HG02870 (cell line): ENCODE results near the gene INTS4.
"Not testable (repeated sequence)": the region's sequence is repeated elsewhere in the genome, so short reads cannot be mapped to it uniquely, and the experiment has no call there.

Experiments used
- ATAC-seq: cut with Tn5 transposase; IDR thresholded peaks from one replicate; pipeline ENCODE4 v1.9.1; 2021; ENCODE audit warnings: mild to moderate bottlenecking, moderate library complexity; ENCODE audit not compliant: unreplicated experiment

The INTS4 gene, protein sequence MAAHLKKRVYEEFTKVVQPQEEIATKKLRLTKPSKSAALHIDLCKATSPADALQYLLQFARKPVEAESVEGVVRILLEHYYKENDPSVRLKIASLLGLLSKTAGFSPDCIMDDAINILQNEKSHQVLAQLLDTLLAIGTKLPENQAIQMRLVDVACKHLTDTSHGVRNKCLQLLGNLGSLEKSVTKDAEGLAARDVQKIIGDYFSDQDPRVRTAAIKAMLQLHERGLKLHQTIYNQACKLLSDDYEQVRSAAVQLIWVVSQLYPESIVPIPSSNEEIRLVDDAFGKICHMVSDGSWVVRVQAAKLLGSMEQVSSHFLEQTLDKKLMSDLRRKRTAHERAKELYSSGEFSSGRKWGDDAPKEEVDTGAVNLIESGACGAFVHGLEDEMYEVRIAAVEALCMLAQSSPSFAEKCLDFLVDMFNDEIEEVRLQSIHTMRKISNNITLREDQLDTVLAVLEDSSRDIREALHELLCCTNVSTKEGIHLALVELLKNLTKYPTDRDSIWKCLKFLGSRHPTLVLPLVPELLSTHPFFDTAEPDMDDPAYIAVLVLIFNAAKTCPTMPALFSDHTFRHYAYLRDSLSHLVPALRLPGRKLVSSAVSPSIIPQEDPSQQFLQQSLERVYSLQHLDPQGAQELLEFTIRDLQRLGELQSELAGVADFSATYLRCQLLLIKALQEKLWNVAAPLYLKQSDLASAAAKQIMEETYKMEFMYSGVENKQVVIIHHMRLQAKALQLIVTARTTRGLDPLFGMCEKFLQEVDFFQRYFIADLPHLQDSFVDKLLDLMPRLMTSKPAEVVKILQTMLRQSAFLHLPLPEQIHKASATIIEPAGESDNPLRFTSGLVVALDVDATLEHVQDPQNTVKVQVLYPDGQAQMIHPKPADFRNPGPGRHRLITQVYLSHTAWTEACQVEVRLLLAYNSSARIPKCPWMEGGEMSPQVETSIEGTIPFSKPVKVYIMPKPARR

DNA sequence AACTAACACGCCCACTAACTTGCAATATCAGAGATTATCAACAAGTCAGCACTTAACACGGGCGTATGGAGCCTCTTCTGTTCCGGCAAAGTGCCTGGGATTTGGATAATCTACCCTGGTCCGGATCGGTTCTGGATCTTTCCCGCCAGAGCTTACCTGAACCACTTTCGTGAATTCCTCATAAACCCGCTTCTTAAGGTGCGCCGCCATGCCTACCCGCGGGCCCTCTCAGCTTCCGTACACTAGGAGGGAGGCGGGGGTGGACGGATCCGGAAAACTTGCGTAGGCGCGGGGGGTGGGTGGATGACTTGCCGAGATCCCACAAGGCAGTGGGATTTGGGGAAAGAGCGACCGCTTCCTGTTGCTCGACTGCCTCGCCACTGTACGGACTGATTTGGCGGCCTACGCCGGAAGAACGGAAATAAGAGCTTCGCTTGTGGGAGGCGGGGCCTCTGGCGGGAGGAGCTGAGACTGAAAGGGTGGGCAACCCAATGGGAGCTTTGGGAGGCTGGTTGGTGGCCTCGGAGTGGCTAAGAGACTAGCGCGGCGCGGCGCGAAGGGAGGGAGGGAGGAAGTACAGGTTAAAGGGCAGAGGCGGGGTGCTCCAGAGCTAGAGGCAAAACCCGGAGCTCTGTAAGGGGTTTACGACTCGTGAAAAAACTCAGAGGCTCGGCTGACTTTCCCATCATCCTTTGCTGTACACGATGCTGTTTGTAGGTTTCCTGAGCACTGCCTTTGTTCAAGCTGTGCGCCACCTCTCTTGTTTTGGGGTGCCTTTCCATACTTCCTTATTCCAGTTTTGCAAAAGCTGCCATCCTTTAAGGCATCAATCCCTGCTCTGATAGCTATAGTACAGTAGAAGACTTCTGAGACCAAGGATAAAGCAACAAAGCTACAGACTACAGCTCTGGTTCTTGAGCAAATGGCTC lies at the start of gene INTS4:
Gene INTS4 (minus strand): TSS at position 235 of the 929 bp plus-strand sequence. CDS start 25 bp downstream, at position 210.
- ATAC-seq: peak; percentile 98

DNA sequence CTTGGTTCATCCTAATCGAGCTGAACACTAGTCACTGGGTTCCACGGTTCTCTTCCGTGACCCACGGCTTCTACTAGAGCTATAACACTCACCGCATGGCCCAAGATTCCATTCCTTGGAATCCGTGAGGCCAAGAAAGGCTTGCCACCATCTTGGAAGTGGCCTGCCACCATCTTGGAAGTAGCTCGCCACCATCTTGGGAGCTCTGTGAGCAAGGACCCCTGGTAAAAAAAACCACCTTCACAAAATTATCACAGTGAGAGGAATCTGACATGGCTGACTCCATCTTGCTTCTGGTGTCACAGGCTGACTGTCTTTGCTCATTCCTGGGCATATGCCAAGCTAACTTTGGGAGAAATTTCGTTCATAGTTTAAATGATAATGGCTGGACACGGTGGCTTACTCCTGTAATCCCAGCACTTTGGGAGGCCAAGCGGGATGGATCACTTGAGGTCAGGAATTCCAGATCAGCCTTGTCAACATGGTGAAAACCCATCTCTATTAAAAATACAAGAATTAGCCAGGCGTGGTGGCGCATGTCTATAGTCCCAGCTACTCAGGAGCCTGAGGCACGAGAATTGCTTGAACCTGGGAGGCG lies 47.5 kb upstream of the INTS4 start:
- no peak for ATAC-seq

DNA sequence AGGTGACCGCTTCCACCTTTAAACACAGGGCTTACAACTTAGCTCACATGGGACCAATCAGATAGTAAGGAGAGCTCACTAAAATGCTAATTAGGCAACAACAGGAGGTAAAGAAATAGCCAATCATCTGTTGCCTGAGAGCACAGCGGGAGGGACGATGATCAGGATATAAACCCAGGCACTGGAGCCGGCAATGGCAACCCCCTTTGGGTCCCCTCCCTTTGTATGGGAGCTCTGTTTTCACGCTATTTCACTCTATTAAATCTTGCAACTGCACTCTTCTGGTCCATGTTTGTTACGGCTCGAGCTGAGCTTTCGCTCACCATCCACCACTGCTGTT lies 46.9 kb upstream of the INTS4 start:
- not testable (repeated sequence) for ATAC-seq

DNA sequence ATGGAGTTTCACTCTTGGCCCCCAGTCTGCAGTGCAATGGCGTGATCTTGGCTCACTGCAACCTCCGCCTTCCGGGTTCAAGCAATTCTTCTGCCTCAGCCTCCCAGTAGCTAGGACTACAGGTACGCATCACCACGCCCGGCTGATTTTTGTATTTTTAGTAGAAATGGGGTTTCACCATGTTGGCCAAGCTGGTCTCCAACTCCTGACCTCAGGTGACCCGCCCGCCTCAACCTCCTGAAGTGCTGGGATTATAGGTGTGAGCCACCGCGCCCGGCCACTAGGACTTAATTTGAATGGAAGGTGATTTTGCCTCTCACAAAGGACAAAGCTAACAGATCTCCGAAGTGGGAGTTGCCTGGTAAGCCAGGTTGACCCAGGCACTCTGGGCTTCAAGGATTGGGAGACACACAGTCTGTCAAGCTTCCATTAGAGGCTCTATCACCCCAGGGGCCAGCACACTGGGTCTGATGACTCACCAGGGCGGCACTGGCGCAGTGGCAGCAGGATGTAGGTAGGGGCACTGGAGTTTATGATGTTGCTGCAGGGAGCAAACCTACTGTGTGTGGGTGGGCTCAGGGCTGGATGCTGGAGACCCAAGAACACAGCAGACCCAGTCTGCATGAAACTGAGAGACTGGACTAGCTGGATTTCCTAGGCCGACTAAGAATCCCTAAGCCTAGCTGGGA lies 46.4 kb upstream of the INTS4 start:
- no peak for ATAC-seq

DNA sequence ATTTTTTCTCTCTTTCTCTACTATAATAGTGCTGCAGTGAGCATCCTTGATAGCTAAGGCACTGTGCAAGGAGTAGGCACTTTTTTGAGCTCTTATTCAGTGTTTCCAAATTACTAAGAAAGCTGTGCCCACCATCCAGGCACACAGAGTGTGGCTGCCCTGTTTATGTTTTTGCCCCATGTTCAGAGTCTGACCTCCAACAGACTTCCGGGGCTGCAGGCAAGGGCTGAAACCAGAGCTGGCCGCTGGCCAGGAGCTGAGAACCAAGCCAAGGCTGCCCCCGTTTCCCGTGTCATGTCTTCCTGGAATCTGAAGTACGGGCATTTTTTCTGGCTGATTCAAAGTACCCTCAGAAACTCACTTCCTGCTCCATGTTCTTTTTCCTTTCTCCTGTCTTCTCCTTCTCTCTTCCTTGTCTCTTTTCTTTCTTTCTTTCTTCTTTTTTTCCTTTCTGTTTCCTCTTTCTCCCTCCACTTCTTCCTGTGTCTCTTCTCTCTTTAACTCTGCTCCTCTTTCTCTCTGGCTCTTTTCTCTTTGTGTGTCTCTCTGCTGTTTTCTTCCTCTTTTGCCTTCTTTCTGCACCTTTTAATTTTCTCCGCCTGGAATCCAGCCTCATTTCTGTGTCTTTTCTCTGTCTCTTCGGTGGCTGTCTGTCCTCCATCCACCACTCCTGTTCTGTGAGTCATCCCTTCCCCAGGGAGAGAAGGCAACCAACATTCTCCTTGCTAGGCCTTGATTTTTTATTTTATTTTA lies 45.6 kb upstream of the INTS4 start:
- ATAC-seq: no peak

DNA sequence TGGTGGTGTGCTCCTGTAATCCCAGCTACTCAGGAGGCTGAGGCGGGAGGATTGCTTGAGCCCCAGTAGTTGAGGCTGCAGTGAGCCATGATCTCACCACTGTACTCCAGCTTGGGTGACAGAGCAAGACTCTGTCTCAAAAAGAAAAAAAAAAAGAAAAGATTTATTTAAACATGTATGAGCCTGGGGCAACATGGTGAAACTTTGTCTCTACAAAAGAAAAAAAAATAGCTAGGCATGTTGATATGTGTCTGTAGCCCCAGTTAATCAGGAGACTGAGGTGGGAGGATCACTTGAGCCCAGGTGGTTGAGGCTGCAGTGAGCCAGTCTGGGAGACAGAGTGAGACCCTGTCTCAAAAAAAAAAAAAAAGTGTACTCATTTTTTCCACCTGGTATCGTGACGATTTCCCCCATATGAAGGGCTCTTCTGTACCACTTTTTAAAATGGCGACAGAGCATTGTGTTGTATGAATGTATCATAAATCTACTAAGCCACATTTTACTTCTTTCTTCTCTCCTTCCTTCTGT lies 45.0 kb upstream of the INTS4 start:
- no peak for ATAC-seq

DNA sequence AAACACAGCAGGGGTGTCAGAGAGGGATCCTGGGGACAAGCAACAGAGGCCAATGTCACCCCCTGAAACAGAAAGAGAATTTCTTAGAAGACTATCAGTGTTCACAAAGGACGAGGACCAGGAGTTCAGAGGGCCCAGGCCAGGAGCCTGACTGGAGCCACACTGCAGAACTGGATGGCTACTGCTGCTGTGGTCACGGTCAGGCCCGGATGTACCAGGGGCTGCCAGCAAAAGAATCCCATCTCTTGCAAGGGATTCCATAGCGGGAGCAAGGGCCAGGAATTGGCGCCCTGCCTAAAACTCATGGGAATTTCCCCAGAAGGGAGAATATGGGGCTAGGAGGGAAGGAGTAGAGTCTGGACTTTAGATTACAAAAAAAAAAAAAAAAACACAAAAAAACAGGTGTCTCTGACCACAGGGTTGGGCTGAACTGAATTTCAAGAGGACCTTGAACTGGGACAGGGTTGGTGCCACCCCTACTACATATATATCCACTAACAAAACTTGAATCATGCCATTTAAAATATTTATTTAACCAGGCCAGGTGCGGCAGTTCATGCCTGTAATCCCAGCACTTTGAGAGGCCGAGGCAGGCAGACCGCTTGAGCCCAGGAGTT lies 44.3 kb upstream of the INTS4 start:
- ATAC-seq: no peak

DNA sequence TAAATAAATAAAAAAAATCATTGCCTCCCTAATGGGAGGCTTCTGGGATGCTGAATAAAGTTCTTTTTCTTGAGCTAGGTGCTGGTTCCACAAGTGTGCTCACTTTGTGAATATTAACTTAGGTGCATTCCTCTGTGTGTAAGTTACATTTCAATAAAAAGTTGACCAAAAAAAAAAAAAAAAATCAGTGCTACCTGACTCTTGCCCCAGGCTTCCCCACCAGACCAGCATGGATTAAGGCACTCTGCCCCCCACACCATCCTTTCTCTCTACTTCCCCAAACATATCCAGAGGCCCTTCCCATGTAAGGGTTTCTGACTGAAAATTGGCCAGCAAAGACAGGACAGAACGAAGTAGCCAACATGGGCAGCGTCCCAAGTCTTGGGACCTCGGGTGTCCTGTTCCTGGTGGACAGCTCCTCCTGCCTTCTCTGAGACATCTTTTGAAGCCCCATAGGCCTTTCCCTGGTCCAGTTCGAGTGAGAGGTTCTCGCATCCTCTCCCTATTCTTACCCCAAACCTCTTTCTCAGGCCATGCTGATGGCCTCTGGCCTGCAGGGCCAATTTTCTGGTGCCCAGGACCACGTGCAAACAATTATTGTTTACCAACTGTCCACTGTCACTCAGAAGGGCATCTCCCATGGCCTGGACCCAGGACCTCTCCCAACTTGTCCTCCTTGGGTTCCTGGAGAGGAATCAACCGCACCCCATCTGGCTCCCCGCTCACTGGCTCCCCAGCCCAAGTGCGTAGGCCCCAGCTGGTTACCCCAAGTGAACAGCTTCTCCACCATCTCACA lies 43.6 kb upstream of the INTS4 start:
- ATAC-seq: no peak

DNA sequence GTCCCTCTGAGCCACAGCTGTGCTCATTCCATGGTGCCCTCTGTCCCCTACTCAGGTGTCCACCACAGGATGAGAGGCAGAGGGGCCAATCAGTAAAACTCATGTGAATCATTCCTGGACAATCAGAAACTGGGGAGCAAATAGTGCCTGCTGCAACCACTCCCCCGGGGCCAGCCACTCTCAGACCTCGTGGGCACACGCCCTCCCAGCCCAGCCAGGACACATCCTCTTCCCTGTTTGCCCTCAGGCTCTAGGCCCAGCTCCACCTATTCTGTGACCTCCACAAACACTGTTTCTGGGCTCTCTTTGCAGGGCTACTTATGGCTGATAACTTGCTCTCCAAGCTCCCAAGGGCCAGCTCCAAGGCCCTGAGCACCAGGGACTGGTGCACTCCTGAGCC lies 42.6 kb upstream of the INTS4 start:
- ATAC-seq: no peak

DNA sequence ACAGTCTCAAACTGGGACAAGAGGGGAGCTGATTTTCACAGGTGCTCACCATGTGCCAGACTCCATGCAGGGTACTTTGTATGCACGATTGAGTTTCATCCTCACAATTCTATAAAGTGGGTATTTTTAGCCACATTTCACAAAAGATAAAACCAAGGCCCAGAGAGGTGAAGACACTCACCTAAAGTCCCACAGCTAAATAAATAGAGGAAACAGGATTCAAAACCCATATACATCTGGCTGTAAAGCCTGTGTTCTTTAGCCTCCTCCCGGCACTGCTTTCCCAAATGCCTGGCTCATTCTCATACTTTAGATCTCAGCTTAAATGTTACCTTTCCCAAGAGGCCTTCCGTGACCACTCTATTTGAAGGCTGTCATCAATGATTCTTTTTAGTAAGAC lies 41.8 kb upstream of the INTS4 start:
- ATAC-seq: no peak

DNA sequence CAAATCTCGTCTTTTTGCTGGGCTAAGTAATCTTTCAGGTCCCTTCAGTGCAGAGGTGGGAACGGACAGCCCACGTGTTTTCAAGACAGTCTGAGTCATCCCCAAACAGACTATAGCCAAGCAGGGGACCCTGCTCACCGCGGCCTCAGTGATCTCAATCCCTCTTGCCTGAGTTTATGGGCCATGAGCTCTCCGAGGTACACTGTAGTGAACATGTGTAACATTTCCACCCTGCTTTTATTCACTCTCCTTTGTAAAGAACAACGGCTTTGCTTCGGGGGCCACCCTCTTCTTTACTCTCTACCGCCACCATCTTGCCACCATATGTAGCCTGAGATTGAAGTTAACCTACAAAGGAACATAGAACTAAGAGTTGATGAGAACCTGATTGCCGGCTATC lies 40.2 kb upstream of the INTS4 start:
- no peak for ATAC-seq

DNA sequence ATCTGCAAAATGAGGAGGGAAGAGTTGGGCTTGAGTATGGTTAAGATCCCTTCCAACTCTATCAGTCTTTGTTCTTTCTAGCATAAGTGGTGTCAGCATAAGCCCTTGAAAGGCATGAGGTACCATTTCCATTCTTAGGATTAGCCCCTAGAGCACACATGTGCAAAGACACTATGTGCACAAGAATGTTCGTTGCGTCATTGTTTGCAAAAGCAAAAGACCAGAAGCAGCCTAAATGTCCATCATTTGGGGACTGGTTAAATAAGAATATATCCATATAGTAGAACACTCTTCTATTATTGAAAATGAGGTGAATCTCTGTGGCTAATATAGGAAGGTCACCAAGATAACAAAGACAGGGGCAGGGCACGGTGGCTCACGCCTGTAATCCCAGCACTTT lies 38.6 kb upstream of the INTS4 start:
- no peak for ATAC-seq

DNA sequence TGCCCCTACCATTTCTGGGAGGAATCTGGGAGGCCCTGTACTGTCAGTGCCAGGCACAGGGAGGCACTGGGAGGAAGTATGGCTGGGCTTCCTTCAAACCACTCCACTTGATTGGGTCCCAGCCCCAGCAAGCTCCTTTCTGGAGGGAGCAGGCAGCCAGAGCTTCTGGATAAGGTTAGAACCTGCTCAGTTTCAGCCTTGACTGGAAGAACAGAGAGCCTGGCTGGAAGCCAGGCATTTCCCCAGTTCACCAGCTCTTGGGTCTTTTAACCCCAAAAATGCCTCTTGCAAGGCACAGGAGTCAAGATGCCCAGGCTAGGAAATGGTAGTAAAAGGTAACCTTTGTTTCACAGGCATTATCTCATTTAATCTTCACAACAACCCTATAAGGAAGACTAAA lies 37.6 kb upstream of the INTS4 start:
- no peak for ATAC-seq

DNA sequence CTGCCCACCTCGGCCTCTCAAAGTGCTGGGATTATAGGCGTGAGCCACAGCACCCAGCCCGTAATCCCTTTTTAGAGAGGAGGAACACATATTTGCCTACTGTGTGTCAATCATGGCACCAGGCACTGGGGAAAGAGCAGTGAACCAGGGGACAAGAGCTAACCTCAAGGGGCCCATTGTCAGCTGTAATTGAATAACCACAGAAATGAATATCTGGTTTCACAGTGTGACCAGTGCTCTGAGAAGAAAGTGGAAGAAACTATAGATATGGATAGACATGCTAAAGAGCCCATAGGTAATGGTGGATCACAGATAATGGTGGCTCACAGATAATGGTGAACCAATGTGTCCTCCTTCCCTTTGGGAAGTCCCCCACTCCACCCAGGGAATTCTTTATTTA lies 37.2 kb upstream of the INTS4 start:
- peak; percentile 71 for ATAC-seq

DNA sequence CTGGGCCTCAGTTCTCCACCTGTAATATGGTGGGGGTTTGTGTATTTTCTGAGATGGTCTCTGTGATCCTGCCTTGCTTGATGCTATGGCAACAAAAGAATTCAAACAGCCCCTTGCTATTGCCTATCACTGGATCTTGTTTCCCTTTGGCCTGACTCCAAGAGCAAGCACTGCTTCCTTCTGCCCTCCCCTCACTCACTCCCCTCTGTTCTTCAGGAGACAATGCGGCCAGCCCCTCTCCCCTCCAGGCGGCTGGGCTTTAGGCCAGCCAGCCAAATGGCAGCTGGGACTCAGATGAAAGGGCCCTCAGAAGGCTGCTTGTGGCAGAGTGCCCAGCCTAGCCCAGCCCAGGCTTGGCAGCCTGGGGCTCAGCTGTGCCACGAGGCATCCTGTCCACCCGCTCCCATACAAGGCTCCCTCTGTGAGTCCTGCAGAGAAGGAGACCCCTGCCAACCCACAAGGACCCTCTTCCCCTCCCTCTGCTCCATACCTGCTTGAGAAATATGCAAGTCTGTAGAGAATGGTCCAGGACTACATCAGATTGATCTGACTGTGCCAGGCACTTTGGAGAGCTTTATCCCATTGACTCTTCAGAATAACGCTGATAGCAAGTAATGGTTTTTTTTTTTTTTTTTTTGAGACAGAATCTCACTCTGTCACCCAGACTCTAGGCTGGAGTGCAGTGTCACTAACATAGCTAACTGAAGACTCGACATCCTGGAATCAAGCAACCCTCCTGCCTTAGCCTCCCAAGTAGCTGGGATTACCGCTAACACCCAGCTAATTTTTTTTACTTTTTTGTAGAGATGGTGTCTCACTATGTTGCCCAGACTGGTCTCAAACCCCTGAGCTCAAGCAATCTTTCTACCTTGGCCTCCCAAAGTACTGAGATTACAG lies 36.2 kb upstream of the INTS4 start:
- ATAC-seq: no peak

DNA sequence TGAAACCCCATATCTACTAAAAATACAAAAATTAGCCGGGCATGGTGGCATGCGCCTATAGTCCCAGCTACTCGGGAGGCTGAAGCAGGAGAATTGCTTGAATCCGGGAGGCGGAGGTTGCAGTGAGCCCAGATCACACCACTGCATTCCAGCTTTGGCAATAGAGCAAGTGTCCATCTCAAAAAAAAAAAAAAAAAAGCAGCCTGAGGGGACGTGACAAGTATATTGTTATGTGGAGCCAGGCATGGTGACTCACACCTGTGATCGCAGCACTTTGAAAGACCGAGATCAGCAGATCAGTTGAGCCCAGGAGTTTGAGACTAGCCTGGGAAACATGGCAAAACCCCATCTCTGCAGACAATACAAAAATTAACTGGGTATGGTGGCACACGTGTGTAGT lies 34.0 kb upstream of the INTS4 start:
- ATAC-seq: not testable (repeated sequence)

DNA sequence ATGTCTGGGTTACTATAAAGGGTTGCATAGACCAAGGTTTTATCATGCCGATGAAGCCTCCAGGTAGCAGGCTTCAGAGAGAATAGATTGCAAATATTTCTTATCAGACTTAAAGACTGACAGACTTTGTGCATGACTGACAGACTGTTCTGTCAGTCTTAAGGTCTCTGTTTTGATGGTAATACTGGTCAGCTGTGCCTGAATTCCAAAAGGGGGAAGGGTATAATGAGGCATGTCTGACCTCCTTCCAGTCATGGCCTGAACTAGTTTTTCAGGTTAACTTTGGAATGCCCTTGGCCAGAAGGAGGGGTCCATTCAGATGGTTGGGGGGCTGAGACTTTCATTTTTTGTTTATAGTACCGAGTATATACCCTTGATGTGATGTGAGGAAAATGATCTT lies 33.3 kb upstream of the INTS4 start:
- ATAC-seq: no peak
